H1 (cell line): Measurements from ENCODE around the gene EXOC6. TPM values are rescaled to one million over a fixed set of nuclear protein-coding genes. Genes with fewer than 3 reads are reported as not detected.

Experiments
- BACH1 ChIP-seq: IDR thresholded peaks from 2 replicates; pipeline ENCODE4 v1.6.1; 2012; ENCODE audit warnings: low read length, improper control_type of control experiment
- JUN ChIP-seq: IDR thresholded peaks from 2 replicates; pipeline ENCODE4 v1.6.1; 2011; ENCODE audit warnings: low read depth, mild to moderate bottlenecking, improper control_type of control experiment, low read length
- PHF8 ChIP-seq: fragments of 200-600 bp; sonication (generic); conservative IDR thresholded peaks from 2 replicates; pipeline ENCODE4 v1.7.1; 2012; ENCODE audit warnings: low read depth, mild to moderate bottlenecking, inconsistent platforms, low read length, moderate library complexity
- POU5F1 ChIP-seq: IDR thresholded peaks from 2 replicates; pipeline ENCODE4 v1.6.1; 2011; ENCODE audit warnings: low read depth, mild to moderate bottlenecking, low read length, moderate library complexity
- RAD21 ChIP-seq, 2 experiments: IDR thresholded peaks in 1 of 2; conservative IDR thresholded peaks in 1 of 2; 2 replicates each; pipeline ENCODE4 v1.6.1; 2011; ENCODE audit warnings: low read depth in 2 of 2, low read length in 2 of 2, improper control_type of control experiment in 1 of 2, inconsistent platforms in 1 of 2, mild to moderate bottlenecking in 1 of 2, moderate library complexity in 1 of 2
- SP1 ChIP-seq: IDR thresholded peaks from 2 replicates; pipeline ENCODE4 v1.6.1; 2011; ENCODE audit warnings: low read depth, low read length
- TAF7 ChIP-seq: optimal IDR thresholded peaks from 2 replicates; pipeline ENCODE3; 2011; ENCODE audit warnings: low read depth, mild to moderate bottlenecking, inconsistent platforms, low read length, moderate library complexity, borderline replicate concordance
- ZNF274 ChIP-seq: IDR thresholded peaks from 2 replicates; pipeline ENCODE4 v1.7.0; 2012; ENCODE audit warnings: low read length, borderline replicate concordance; ENCODE audit errors: extremely low read depth
- polyA plus RNA-seq, 7 experiments: library from polyadenylated mRNA; depleted of rRNA in 3 of 7; stranded (reverse) in 5 of 7; unstranded in 2 of 7; fragments of >200 nt in 5 of 7; fragments of 200-250 nt in 2 of 7; gene quantifications; 1 replicate in 5 of 7; 2 replicates in 1 of 7; 4 replicates in 1 of 7; pipeline versions ENCODE4 v1.2.1 to v1.2.3, GENCODE V29; 2011 to 2013; ENCODE audit warnings: missing spikeins in 2 of 7, mixed read lengths in 2 of 7
- total RNA-seq: library from RNA; stranded (reverse); fragmentation: NEBNext Ultra II Directional; extraction: Animal tissue kit (Norgen Biotek cat#: 25700); gene quantifications from 2 replicates; pipeline ENCODE4 v1.2.1, GENCODE V29; 2021

Gene EXOC6
- total and polyA plus RNA-seq, 2 of the 8 experiments (the other 6 are each of a cell fraction or from before 2014, with no cell fraction given): 1.7 to 4.5 TPM

GRCh38 chr10:92850185-92850584, 1.9 kb downstream of the EXOC6 start (continued):
- TF ChIP-seq TAF7 (no peak), ZNF274 (no peak), RAD21 (IDR thresholded peaks at IDR 0.05 in 1 of 2, conservative IDR thresholded peaks at IDR 0.05 in 1 of 2; ENCODE audit: low read depth in 2 of 2, low read length in 2 of 2) (no peak), PHF8 (no peak), JUN (no peak), BACH1 (no peak), SP1 (no peak), POU5F1 (no peak)
